A673 (cell line): ENCODE measurements around the gene STAT5B. TPM values are rescaled to one million over a fixed set of nuclear protein-coding genes. Genes with fewer than 3 reads are reported as not detected.

Source experiments
- BruUV-seq: library from RNA; stranded (reverse); fragments of 400-500 nt; replicated peaks from 2 replicates; lab custom pipeline; 2021; lab: Mats Ljungman, UMichigan
- CTCF ChIA-PET: fragments of 300-600 bp; sonication (Branson Sonifier 250); formaldehyde crosslinking; loops from one replicate; lab custom pipeline; 2022; ENCODE audit warnings: antibody characterized with exemption; lab: Charles Lee
- POLR2A ChIA-PET: fragments of 300-600 bp; sonication (Branson Sonifier 250); formaldehyde crosslinking; loops from one replicate; lab custom pipeline; 2022; ENCODE audit warnings: antibody characterized with exemption; ENCODE audit not compliant: low non-redundant PET; lab: Charles Lee
- DNase-seq: peaks from one replicate; pipeline ENCODE4 v3.0.0-alpha.2; 2015; ENCODE audit warnings: low spot score
- H3K27ac ChIP-seq: fragments of 200-600 bp; sonication (generic); 2 replicates; pipeline ENCODE4 v1.5.1; 2016; ENCODE audit warnings: mixed run types, low read depth, mild to moderate bottlenecking, mixed read lengths, antibody characterized with exemption, low read length; ENCODE audit not compliant: poor library complexity, severe bottlenecking
- H3K27me3 ChIP-seq: fragments of 200-600 bp; sonication (generic); replicated peaks from 2 replicates; pipeline ENCODE4 v1.6.1; 2017; ENCODE audit warnings: mixed run types, low read depth, mild to moderate bottlenecking, mixed read lengths, antibody characterized with exemption, low read length; ENCODE audit not compliant: insufficient read depth, poor library complexity
- H3K36me3 ChIP-seq: fragments of 200-600 bp; sonication (generic); 2 replicates; pipeline ENCODE4 v1.6.1; 2016; ENCODE audit warnings: mixed run types, mild to moderate bottlenecking, mixed read lengths, antibody characterized with exemption, low read length; ENCODE audit not compliant: insufficient read depth, poor library complexity, severe bottlenecking
- H3K4me1 ChIP-seq: fragments of 200-600 bp; sonication (generic); 2 replicates; pipeline ENCODE4 v1.6.1; 2017; ENCODE audit warnings: mixed run types, mild to moderate bottlenecking, mixed read lengths, antibody characterized with exemption, low read length; ENCODE audit not compliant: insufficient read depth, poor library complexity, severe bottlenecking
- H3K4me3 ChIP-seq: fragments of 200-600 bp; sonication (generic); 2 replicates; pipeline ENCODE4 v1.5.1; 2016; ENCODE audit warnings: low read depth, mixed run types, mild to moderate bottlenecking, mixed read lengths, low read length; ENCODE audit not compliant: poor library complexity, severe bottlenecking
- H3K9me3 ChIP-seq: fragments of 200-600 bp; sonication (generic); 2 replicates; pipeline ENCODE4 v1.6.1; 2016; ENCODE audit warnings: mixed run types, low read depth, mild to moderate bottlenecking, mixed read lengths, antibody characterized with exemption, low read length; ENCODE audit not compliant: poor library complexity, severe bottlenecking
- EZH2 ChIP-seq: fragments of 200-600 bp; sonication (generic); IDR thresholded peaks from 2 replicates; pipeline ENCODE4 v1.6.1; 2017; ENCODE audit warnings: borderline replicate concordance, low read depth, mild to moderate bottlenecking, mixed read lengths, antibody characterized with exemption, low read length; ENCODE audit not compliant: poor library complexity, severe bottlenecking
- intact Hi-C: fragments of 100-400 bp; cut with micrococcal nuclease; formaldehyde crosslinking; loops from one replicate; pipeline ENCODE4 v1.10.0; 2022; ENCODE audit not compliant: unreplicated experiment
- total RNA-seq: library from RNA; stranded (reverse); gene quantifications from 2 replicates; pipeline ENCODE4 v1.2.3, GENCODE V29; 2021
- TF ChIP-seq, protein P1 (sequence below): fragments of 300-800, 200-600 bp; sonication (generic); conservative IDR thresholded peaks from 2 replicates; pipeline ENCODE4 v1.5.1; 2017; ENCODE audit warnings: low read depth, mild to moderate bottlenecking, antibody characterized with exemption, low read length, moderate library complexity, mixed read lengths

STAT5B gene
- total RNA-seq, 1 experiment from 2014 or later = 11.2 TPM

DNA sequence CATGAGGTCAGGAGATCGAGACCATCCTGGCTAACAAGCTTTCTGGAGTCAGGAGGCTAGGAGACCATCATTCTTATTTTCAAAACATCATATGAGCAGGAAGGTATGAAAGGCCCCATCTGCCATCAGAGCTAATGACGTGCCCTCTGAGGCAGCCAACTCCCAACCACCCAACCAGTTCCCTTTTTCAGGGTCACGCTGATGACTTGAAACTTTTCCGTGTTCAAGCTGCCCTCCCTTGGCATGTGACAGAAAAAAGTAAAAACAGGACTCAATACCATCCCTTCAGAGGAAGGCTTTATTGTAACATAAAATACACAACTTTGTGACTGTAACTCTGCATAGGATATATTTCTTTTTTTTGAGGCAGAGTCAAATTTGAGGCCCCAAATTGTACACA, 77.3 kb downstream of the STAT5B start:
- ChIA-PET CTCF (no interaction called here), POLR2A (no interaction called here)
- DNase-seq = no peak
- Histone ChIP-seq H3K27ac (no peak overlapping the region), H3K4me1 (no peaks in the 10 kb centered on the region), H3K4me3 (no peak overlapping the region), H3K9me3 (no peaks in the 10 kb centered on the region), H3K36me3 (no peaks in the 10 kb centered on the region), H3K27me3 (no peaks in the 10 kb centered on the region)
- TF ChIP-seq, protein P1, sequence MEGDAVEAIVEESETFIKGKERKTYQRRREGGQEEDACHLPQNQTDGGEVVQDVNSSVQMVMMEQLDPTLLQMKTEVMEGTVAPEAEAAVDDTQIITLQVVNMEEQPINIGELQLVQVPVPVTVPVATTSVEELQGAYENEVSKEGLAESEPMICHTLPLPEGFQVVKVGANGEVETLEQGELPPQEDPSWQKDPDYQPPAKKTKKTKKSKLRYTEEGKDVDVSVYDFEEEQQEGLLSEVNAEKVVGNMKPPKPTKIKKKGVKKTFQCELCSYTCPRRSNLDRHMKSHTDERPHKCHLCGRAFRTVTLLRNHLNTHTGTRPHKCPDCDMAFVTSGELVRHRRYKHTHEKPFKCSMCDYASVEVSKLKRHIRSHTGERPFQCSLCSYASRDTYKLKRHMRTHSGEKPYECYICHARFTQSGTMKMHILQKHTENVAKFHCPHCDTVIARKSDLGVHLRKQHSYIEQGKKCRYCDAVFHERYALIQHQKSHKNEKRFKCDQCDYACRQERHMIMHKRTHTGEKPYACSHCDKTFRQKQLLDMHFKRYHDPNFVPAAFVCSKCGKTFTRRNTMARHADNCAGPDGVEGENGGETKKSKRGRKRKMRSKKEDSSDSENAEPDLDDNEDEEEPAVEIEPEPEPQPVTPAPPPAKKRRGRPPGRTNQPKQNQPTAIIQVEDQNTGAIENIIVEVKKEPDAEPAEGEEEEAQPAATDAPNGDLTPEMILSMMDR = no peak
- no peak for TF ChIP-seq EZH2
- no TSS peak for BruUV-seq
- intact Hi-C loops = no loop called here

DNA sequence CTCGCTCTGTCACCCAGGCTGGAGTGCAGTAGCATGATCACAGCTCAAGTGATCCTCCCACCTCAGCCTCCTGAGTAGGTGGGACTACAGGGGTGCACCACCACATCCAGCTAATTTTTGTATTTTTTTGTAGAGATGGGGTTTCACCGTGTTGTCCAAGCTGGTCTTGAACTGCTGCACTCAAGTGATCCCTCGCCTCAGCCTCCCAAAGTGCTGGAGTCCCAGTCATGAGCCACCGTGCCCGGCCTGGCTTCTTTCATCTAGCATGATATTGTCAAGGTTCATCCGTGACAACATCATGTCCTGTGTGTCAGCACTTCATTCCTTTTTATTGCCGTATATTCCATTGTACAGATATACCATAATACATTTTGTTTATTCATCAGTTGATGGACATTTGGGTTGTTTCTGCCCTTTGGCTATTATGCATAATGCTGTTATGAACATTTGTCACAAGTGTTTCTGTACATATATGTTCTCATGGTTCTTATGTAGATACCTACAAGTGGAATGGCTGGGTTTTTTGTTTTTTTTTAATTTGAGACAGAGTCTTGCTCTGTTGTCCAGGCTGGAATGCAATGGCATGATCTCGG, 78.5 kb downstream of the STAT5B start:
- Histone ChIP-seq H3K36me3 (no peaks in the 10 kb centered on the region), H3K4me1 (no peaks in the 10 kb centered on the region), H3K9me3 (no peaks in the 10 kb centered on the region), H3K27me3 (no peaks in the 10 kb centered on the region), H3K27ac (no peak overlapping the region), H3K4me3 (no peak overlapping the region)
- POLR2A ChIA-PET = no interaction called here
- CTCF ChIA-PET = no interaction called here
- no TSS peak for BruUV-seq
- TF ChIP-seq, protein P1 = no peak
- no peak for TF ChIP-seq EZH2
- no peak for DNase-seq
- intact Hi-C loops = no loop called here

DNA sequence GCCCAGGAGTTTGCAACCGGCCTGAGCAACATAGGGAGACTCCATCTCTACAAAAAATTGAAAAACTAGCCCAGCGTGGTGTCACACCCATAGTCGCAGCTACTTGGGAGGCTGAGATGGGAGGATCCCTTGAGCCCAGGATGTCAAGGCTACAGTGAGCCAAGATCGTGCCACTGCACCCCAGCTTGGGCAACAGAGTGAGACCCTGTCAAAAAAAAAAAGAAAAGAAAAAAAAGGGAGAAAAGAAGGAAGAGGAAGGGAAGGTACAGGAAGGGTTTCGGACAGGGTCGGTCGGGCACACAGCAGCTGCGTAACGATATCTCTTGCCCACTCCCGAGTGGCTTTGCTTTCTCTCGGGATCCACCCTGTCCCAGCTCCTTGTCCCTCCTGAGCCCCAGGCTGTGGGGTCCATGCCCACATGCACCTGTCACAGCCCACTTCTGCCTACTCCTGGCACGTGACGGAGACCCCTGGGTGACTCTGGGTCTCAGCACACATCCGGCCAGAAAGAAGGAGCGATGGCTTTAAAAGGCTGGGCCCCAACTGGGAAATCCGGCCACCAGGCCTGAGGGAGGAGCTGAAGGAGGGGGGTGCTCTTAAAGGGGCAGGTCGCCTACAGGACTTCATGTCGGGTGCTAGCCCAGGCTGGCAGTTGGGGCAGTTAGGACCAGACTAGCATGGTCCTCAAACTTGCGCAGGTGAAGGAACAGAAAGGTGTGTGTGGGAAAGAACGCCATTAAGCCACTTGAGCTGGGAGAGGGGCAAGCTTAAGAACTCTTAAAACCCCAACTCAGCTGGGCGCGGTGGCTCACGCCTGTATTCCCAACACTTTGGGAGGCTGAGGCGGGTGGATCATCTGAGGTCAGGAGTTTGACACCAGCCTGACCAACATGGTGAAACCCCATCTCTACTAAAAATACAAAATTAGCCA, 82.0 kb downstream of the STAT5B start, which contains the start of gene GHDC:
TSS of gene GHDC (minus strand) at position 526 of the 931 bp plus-strand sequence. CDS start 913 bp downstream, outside the sequence.
- intact Hi-C loops = no loop called here
- peak; percentile 64 for DNase-seq
- CTCF ChIA-PET = interaction anchor here (0.6 kb wide), 1 partner anchor 15 kb away, joined by 3 read pairs; no protein-coding TSS in a partner anchor

More for the DNA sequence above, 82.0 kb downstream of the STAT5B start, which contains the start of gene GHDC:
- Histone ChIP-seq H3K9me3 (no peaks in the 10 kb centered on the region), H3K27me3 (no peaks in the 10 kb centered on the region), H3K27ac (peak within 1 kb of the TSS; percentile 54), H3K36me3 (no peaks in the 10 kb centered on the region), H3K4me3 (peak within 1 kb of the TSS; percentile 53), H3K4me1 (no peaks in the 10 kb centered on the region)
- TF ChIP-seq EZH2 = no peak
- TF ChIP-seq, protein P1 = no peak
- BruUV-seq = no TSS peak
- POLR2A ChIA-PET = interaction anchor here (0.5 kb wide), 1 partner anchor 8 kb away, joined by 4 read pairs; no protein-coding TSS in a partner anchor
